Esophagus squamous epithelium (tissue), 4 donors: ENCODE data around the gene ABTB1.

ENCODE experiments used
- CTCF ChIP-seq, 6 experiments: fragments of 450-650 bp in 4 of 6; fragments of 200-600 bp in 2 of 6; sonication (generic) in 2 of 6; IDR thresholded peaks; one replicate each; pipeline ENCODE4 v1.5.1; 2016 to 2019; ENCODE audit warnings: antibody characterized with exemption in 6 of 6, mild to moderate bottlenecking in 4 of 6, moderate library complexity in 4 of 6
- POLR2A ChIP-seq, 4 donors: fragments of 450-650 bp; IDR thresholded peaks; one replicate each; pipeline ENCODE4 v1.6.1; 2017; ENCODE audit warnings: antibody characterized with exemption in 4 of 4, mild to moderate bottlenecking in 4 of 4, moderate library complexity in 3 of 4

GRCh38 chr3:127660621-127661251 lies 12.0 kb upstream of the ABTB1 start:
- TF ChIP-seq CTCF (IDR thresholded peaks at IDR 0.05): no peak
- no peak for TF ChIP-seq POLR2A (IDR thresholded peaks at IDR 0.05)
